ENCODE data around the gene COL4A1.

GRCh38 chr13:110208116-110208515 is 98.8 kb downstream of the COL4A1 start:
- TF ChIP-seq RFX5 (IDR thresholded peaks at IDR 0.05; ENCODE audit: low read length) (no peak), EP300 (IDR thresholded peaks at IDR 0.05; ENCODE audit: borderline replicate concordance in 1 of 2, low read depth in 1 of 2, low read length in 1 of 2) (no peak), RAD21 (IDR thresholded peaks at IDR 0.05; ENCODE audit: low read length) (no peak), MXI1 (IDR thresholded peaks at IDR 0.05; ENCODE audit: low read depth, low read length) (no peak), POLR2AphosphoS5 (IDR thresholded peaks at IDR 0.05; ENCODE audit: low read depth, low read length) (no peak), CTCF (IDR thresholded peaks at IDR 0.05) (no peak), EZH2phosphoT487 (IDR thresholded peaks at IDR 0.05; ENCODE audit: borderline replicate concordance, low read depth) (no peak), USF2 (IDR thresholded peaks at IDR 0.05; ENCODE audit: borderline replicate concordance, low read depth, low read length) (no peak), PBX3 (IDR thresholded peaks at IDR 0.05) (no peak), NFIC (IDR thresholded peaks at IDR 0.05; ENCODE audit: borderline replicate concordance) (no peak)
